OCI-LY3 (cell line): ENCODE data around the gene OR6C6.

ENCODE experiments used
- CTCF ChIP-seq: fragments of 200-600, 300-600 bp; sonication (generic); IDR thresholded peaks from 2 replicates; pipeline ENCODE4 v1.5.1; 2014; ENCODE audit warnings: antibody characterized with exemption, low read length, low read depth
- EZH2phosphoT487 ChIP-seq: fragments of 200-600 bp; shearing (Covaris generic); IDR thresholded peaks from 2 replicates; pipeline ENCODE4 v1.6.1; 2018; ENCODE audit warnings: antibody characterized with exemption, mixed run types, low read depth

- no peak for TF ChIP-seq EZH2phosphoT487
- TF ChIP-seq CTCF: no peak
Observed at GRCh38 chr12:55320201-55320600, 23.8 kb upstream of the OR6C6 start.
